Activated naive CD4-positive, alpha-beta T cell treated with anti-CD3 and anti-CD28 coated beads for 36 hours (primary cell): ENCODE results near the gene NGDN. TPM values are rescaled to one million over a fixed set of nuclear protein-coding genes. Genes with fewer than 3 reads are reported as not detected.

Experiments
- CTCF ChIA-PET: fragments of 350-600 bp; sonication (Branson Sonifier 250); formaldehyde crosslinking; loops from one replicate; lab custom pipeline; 2021; ENCODE audit warnings: antibody characterized with exemption; lab: Charles Lee
- DNase-seq: peaks from one replicate; pipeline ENCODE4 v3.0.0-alpha.2; 2020
- H3K27ac Mint-ChIP-seq: one replicate; pipeline ENCODE4 v1.8.0; 2021; ENCODE audit warnings: mild to moderate bottlenecking, mixed read lengths
- H3K27me3 Mint-ChIP-seq: one replicate; pipeline ENCODE4 v1.8.0; 2021; ENCODE audit warnings: low read depth, mixed read lengths
- H3K36me3 Mint-ChIP-seq: one replicate; pipeline ENCODE4 v1.8.0; 2021; ENCODE audit warnings: low read depth, mixed read lengths
- H3K4me1 Mint-ChIP-seq: one replicate; pipeline ENCODE4 v1.8.0; 2021; ENCODE audit warnings: low read depth, mixed read lengths
- H3K4me3 Mint-ChIP-seq: one replicate; pipeline ENCODE4 v1.8.0; 2021; ENCODE audit warnings: mild to moderate bottlenecking, moderate library complexity, mixed read lengths
- H3K9me3 Mint-ChIP-seq: one replicate; pipeline ENCODE4 v1.8.0; 2021; ENCODE audit warnings: mixed read lengths
- intact Hi-C: fragments of 100-400 bp; cut with micrococcal nuclease; formaldehyde crosslinking; loops from one replicate; pipeline ENCODE4 v1.15.1; 2023
- total RNA-seq, 2 experiments: library from RNA; stranded (reverse); gene quantifications; one replicate each; pipeline ENCODE4 v1.2.3, GENCODE V29; 2021

The NGDN gene
- total RNA-seq, 2 experiments from 2014 or later: 38.9 to 40.8 TPM

- no peaks in the 10 kb centered on the region for H3K36me3 Mint-ChIP-seq
- DNase-seq: no peak
- intact Hi-C loops: loop anchor here (10.0 kb wide), 1 partner anchor 336 kb away; no protein-coding TSS in a partner anchor
- CTCF ChIA-PET: interaction anchor here (0.7 kb wide), 1 partner anchor 403 kb away, joined by 4 read pairs; no protein-coding TSS in a partner anchor
- H3K4me3 Mint-ChIP-seq: no peak overlapping the region
- no peaks in the 10 kb centered on the region for H3K9me3 Mint-ChIP-seq
- H3K27me3 Mint-ChIP-seq: peaks cover 5% of the 10 kb centered on the region
- H3K4me1 Mint-ChIP-seq: no peaks in the 10 kb centered on the region
- no peak overlapping the region for H3K27ac Mint-ChIP-seq
Measured at GRCh38 chr14:23460960-23461359, 8.5 kb upstream of the NGDN start.

GRCh38 chr14:23464700-23465099 lies 4.8 kb upstream of the NGDN start:
- H3K27me3 Mint-ChIP-seq: no peaks in the 10 kb centered on the region
- H3K4me1 Mint-ChIP-seq: no peaks in the 10 kb centered on the region
- DNase-seq: no peak
- no peak overlapping the region for H3K27ac Mint-ChIP-seq
- no peaks in the 10 kb centered on the region for H3K36me3 Mint-ChIP-seq
- H3K9me3 Mint-ChIP-seq: no peaks in the 10 kb centered on the region
- intact Hi-C loops: loop anchor here (10.0 kb wide), 1 partner anchor 340 kb away; no protein-coding TSS in a partner anchor
- CTCF ChIA-PET: interaction anchor here (0.6 kb wide), 2 partner anchors 74 to 78 kb away, joined by 3 read pairs; no protein-coding TSS in a partner anchor
- H3K4me3 Mint-ChIP-seq: no peak overlapping the region

GRCh38 chr14:23465261-23465660 lies 4.2 kb upstream of the NGDN start:
- no peaks in the 10 kb centered on the region for H3K27me3 Mint-ChIP-seq
- no peak overlapping the region for H3K4me3 Mint-ChIP-seq
- H3K9me3 Mint-ChIP-seq: no peaks in the 10 kb centered on the region
- no peak overlapping the region for H3K27ac Mint-ChIP-seq
- DNase-seq: no peak
- intact Hi-C loops: loop anchor here (10.0 kb wide), 1 partner anchor 340 kb away; no protein-coding TSS in a partner anchor
- no peaks in the 10 kb centered on the region for H3K36me3 Mint-ChIP-seq
- peaks cover under 1% of the 10 kb centered on the region for H3K4me1 Mint-ChIP-seq
- CTCF ChIA-PET: interaction anchor here (0.6 kb wide), 1 partner anchor 74 kb away, joined by 3 read pairs; no protein-coding TSS in a partner anchor

- Mint-ChIP-seq H3K27me3 (no peaks in the 10 kb centered on the region), H3K27ac (no peak overlapping the region), H3K9me3 (no peaks in the 10 kb centered on the region), H3K4me3 (no peak overlapping the region), H3K4me1 (peaks cover 11% of the 10 kb centered on the region), H3K36me3 (peaks cover 8% of the 10 kb centered on the region)
- intact Hi-C loops: loop anchor here (1.0 to 10.0 kb wide), 11 partner anchors 83 to 974 kb away; partner anchors contain the start of genes ACIN1, AP1G2, C14orf119 and HOMEZ
- DNase-seq: no peak
- CTCF ChIA-PET: interaction anchor here (0.7 to 1.1 kb wide), 6 partner anchors 20 to 1250 kb away, joined by 3 to 5 read pairs (median 3); no protein-coding TSS in a partner anchor
Measured at GRCh38 chr14:23468704-23469126, 788 bp upstream of the NGDN start.

- Mint-ChIP-seq H3K27me3 (no peaks in the 10 kb centered on the region), H3K36me3 (peaks cover 8% of the 10 kb centered on the region), H3K4me3 (no peak overlapping the region), H3K4me1 (peaks cover 11% of the 10 kb centered on the region), H3K27ac (no peak overlapping the region), H3K9me3 (no peaks in the 10 kb centered on the region)
- intact Hi-C loops: loop anchor here (1.0 to 10.0 kb wide), 11 partner anchors 81 to 972 kb away; partner anchors contain the start of genes ACIN1, AP1G2, C14orf119 and HOMEZ
- no peak for DNase-seq
- CTCF ChIA-PET: no interaction called here
Measured at GRCh38 chr14:23469906-23470403, 452 bp downstream of the NGDN start.

- intact Hi-C loops: no loop called here
- Mint-ChIP-seq H3K27me3 (no peaks in the 10 kb centered on the region), H3K36me3 (peaks cover 12% of the 10 kb centered on the region), H3K9me3 (no peaks in the 10 kb centered on the region), H3K27ac (no peak overlapping the region), H3K4me3 (no peak overlapping the region), H3K4me1 (peaks cover 11% of the 10 kb centered on the region)
- no peak for DNase-seq
- CTCF ChIA-PET: interaction anchor here (0.7 kb wide), 1 partner anchor 98 kb away, joined by 5 read pairs; no protein-coding TSS in a partner anchor
Measured at GRCh38 chr14:23470947-23471346, 1.4 kb downstream of the NGDN start.

GRCh38 chr14:23478109-23478759 lies 8.7 kb downstream of the NGDN start:
- DNase-seq: peak; percentile 80
- CTCF ChIA-PET: interaction anchor here (0.6 to 9.8 kb wide), 16 partner anchors 11 to 410 kb away, joined by 3 to 209 read pairs (median 3); partner anchors contain the start of gene THTPA
- H3K27me3 Mint-ChIP-seq: no peaks in the 10 kb centered on the region
- intact Hi-C loops: loop anchor here (1.0 kb wide), 2 partner anchors 61 to 84 kb away; no protein-coding TSS in a partner anchor
- H3K36me3 Mint-ChIP-seq: peaks cover 31% of the 10 kb centered on the region
- H3K4me3 Mint-ChIP-seq: no peak overlapping the region
- peaks cover 7% of the 10 kb centered on the region for H3K4me1 Mint-ChIP-seq
- H3K27ac Mint-ChIP-seq: no peak overlapping the region
- no peaks in the 10 kb centered on the region for H3K9me3 Mint-ChIP-seq

GRCh38 chr14:23481362-23481970 lies 12.0 kb downstream of the NGDN start:
- intact Hi-C loops: no loop called here
- Mint-ChIP-seq H3K27me3 (no peaks in the 10 kb centered on the region), H3K4me3 (no peak overlapping the region), H3K9me3 (no peaks in the 10 kb centered on the region), H3K27ac (no peak overlapping the region), H3K4me1 (peaks cover 7% of the 10 kb centered on the region), H3K36me3 (peaks cover 26% of the 10 kb centered on the region)
- CTCF ChIA-PET: interaction anchor here (9.8 kb wide), 1 partner anchor 79 kb away, joined by 209 read pairs; the partner anchor contains the start of gene THTPA
- no peak for DNase-seq

GRCh38 chr14:23481979-23482822 lies 12.7 kb downstream of the NGDN start:
- H3K27me3 Mint-ChIP-seq: no peaks in the 10 kb centered on the region
- H3K4me3 Mint-ChIP-seq: no peak overlapping the region
- CTCF ChIA-PET: interaction anchor here (0.9 to 9.8 kb wide), 2 partner anchors 61 to 78 kb away, joined by 3 to 209 read pairs; partner anchors contain the start of gene THTPA
- peaks cover 7% of the 10 kb centered on the region for H3K4me1 Mint-ChIP-seq
- no peaks in the 10 kb centered on the region for H3K9me3 Mint-ChIP-seq
- peaks cover 21% of the 10 kb centered on the region for H3K36me3 Mint-ChIP-seq
- H3K27ac Mint-ChIP-seq: no peak overlapping the region
- intact Hi-C loops: no loop called here
- no peak for DNase-seq

- H3K4me3 Mint-ChIP-seq: no peak overlapping the region
- intact Hi-C loops: no loop called here
- no peaks in the 10 kb centered on the region for H3K27me3 Mint-ChIP-seq
- no peak for DNase-seq
- H3K27ac Mint-ChIP-seq: no peak overlapping the region
- CTCF ChIA-PET: interaction anchor here (0.9 to 9.8 kb wide), 2 partner anchors 60 to 78 kb away, joined by 3 to 209 read pairs; partner anchors contain the start of gene THTPA
- H3K4me1 Mint-ChIP-seq: peaks cover 4% of the 10 kb centered on the region
- H3K9me3 Mint-ChIP-seq: no peaks in the 10 kb centered on the region
- H3K36me3 Mint-ChIP-seq: peaks cover 16% of the 10 kb centered on the region
Measured at GRCh38 chr14:23482823-23483148, 13.3 kb downstream of the NGDN start.

- H3K36me3 Mint-ChIP-seq: peaks cover 13% of the 10 kb centered on the region
- DNase-seq: peak; percentile 17
- H3K27me3 Mint-ChIP-seq: no peaks in the 10 kb centered on the region
- H3K9me3 Mint-ChIP-seq: no peaks in the 10 kb centered on the region
- H3K4me1 Mint-ChIP-seq: peaks cover 1% of the 10 kb centered on the region
- no peak overlapping the region for H3K4me3 Mint-ChIP-seq
- intact Hi-C loops: no loop called here
- H3K27ac Mint-ChIP-seq: no peak overlapping the region
- CTCF ChIA-PET: interaction anchor here (0.9 to 9.8 kb wide), 3 partner anchors 60 to 77 kb away, joined by 3 to 209 read pairs (median 27); partner anchors contain the start of gene THTPA
Measured at GRCh38 chr14:23483236-23483854, 13.8 kb downstream of the NGDN start.
